ENCODE data around the gene OR51B4. TPM values are rescaled to one million over a fixed set of nuclear protein-coding genes. Genes with fewer than 3 reads are reported as not detected.
"Not testable (repeated sequence)": the region's sequence is repeated elsewhere in the genome, so short reads cannot be mapped to it uniquely, and the experiment has no call there.

Gene OR51B4
- total and polyA plus RNA-seq, 2 donors, result not detected

DNA sequence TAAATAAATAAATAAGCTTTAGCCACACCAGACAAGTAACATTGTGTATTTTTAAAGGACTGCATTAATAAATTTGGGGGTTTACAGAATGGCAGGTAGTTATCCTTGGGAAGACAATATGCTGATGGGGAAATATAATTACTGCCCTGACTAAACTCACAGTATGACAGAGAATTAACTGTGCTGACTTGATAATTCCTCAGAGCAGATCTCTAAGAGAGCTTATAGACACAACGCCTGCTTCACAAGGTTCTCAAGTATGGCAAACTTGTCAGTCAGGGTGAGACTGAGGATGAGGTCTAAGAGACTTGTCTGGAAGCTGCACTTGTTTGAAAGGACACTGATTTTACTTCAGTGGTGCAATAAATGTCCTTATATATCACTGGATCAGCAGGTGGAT, 3.3 kb downstream of the OR51B4 start:
- 93% methylated on average over 1 of the region's 1 CpG for WGBS
- DNase-seq (ENCODE audit: low read depth in 6 of 9, low spot score in 9 of 9), result no peak
- no peaks in the 10 kb centered on the region for H3K36me3 ChIP-seq (ENCODE audit: control insufficient read depth in 2 of 2, insufficient read depth in 2 of 2, low read length in 1 of 2)
- no peak overlapping the region for H3K27ac ChIP-seq (ENCODE audit: low read depth in 1 of 2, low read length in 1 of 2)
- no peaks in the 10 kb centered on the region for H3K4me1 ChIP-seq (ENCODE audit: control insufficient read depth in 2 of 2, insufficient read depth in 2 of 2, low read length in 2 of 2)
- H3K9me3 ChIP-seq (ENCODE audit: control insufficient read depth in 2 of 2, insufficient read depth in 1 of 2, low read length in 1 of 2), result no peaks in the 10 kb centered on the region
- H3K4me3 ChIP-seq (ENCODE audit: low read length in 2 of 2), result no peak overlapping the region
- H3K27me3 ChIP-seq (ENCODE audit: control insufficient read depth in 2 of 2, insufficient read depth in 1 of 2, low read length in 1 of 2), result no peaks in the 10 kb centered on the region

DNA sequence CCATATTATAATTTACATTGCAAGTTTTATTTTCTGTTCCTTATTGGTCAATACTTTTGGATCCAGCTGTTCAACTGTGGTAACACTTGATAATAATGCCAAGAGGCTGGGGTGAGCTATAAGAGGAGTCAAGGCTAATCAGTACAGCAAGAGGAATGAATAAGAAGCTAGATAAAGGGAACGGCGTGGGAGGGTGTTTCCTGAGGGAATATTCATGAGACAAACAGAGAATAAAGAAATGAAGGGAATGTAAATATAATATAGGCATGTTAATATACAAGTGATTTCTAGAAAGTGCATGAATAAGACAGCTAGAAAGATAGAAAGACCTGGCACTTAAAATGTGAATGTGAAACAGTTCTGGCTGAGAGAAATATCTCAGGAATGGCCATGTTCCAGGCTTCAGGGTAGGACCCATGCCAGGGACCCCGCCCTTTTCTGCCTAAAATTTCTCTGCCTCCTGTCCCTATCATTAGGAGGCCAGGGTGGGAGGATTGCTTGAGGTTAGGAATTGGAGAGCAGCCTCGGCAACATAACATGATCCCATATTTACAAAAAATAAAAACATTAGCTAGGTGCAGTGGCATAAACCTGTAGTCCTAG, 3.9 kb downstream of the OR51B4 start:
- Histone ChIP-seq H3K27me3 (ENCODE audit: control insufficient read depth in 2 of 2, insufficient read depth in 1 of 2, low read length in 1 of 2) (no peaks in the 10 kb centered on the region), H3K27ac (ENCODE audit: low read depth in 1 of 2, low read length in 1 of 2) (no peak overlapping the region), H3K9me3 (ENCODE audit: control insufficient read depth in 2 of 2, insufficient read depth in 1 of 2, low read length in 1 of 2) (no peaks in the 10 kb centered on the region), H3K36me3 (ENCODE audit: control insufficient read depth in 2 of 2, insufficient read depth in 2 of 2, low read length in 1 of 2) (no peaks in the 10 kb centered on the region), H3K4me3 (ENCODE audit: low read length in 2 of 2) (no peak overlapping the region), H3K4me1 (ENCODE audit: control insufficient read depth in 2 of 2, insufficient read depth in 2 of 2, low read length in 2 of 2) (no peaks in the 10 kb centered on the region)
- WGBS, result 91% methylated on average over 4 of the region's 4 CpGs
- DNase-seq (ENCODE audit: low read depth in 6 of 9, low spot score in 9 of 9), result no peak

DNA sequence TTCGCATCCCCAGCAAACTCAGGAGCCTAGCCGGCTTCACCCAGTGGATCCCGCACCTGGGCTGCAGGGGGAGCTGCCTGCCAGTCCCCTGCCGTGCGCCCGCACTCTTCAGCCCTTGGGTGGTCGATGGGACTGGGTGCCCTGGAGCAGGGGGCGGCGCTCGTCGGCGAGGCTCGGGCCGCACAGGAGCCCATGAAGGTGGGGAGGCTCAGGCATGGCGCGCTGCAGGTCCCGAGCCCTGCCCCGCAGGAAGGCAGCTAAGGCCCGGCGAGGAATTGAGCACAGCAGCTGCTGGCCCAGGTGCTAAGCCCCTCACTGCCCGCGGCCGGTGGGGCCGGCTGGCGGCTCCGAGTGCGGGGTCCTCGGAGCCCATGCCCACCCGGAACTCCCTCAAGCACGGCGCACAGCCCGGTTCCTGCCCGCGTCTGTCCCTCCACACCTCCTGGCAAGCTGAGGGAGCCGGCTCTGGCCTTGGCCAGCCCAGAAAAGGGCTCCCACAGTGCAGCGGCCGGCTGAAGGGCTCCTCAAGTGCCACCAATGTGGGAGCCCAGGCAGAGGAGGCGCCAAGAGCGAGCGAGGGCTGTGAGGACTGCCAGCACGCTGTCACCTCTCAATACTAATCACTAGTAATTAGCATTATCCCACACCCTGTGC, 7.3 kb downstream of the OR51B4 start:
- H3K9me3 ChIP-seq (ENCODE audit: control insufficient read depth in 2 of 2, insufficient read depth in 1 of 2, low read length in 1 of 2); H3K27ac ChIP-seq (ENCODE audit: low read depth in 1 of 2, low read length in 1 of 2); H3K27me3 ChIP-seq (ENCODE audit: control insufficient read depth in 2 of 2, insufficient read depth in 1 of 2, low read length in 1 of 2); H3K4me1 ChIP-seq (ENCODE audit: control insufficient read depth in 2 of 2, insufficient read depth in 2 of 2, low read length in 2 of 2); DNase-seq (ENCODE audit: low read depth in 6 of 9, low spot score in 9 of 9); H3K36me3 ChIP-seq (ENCODE audit: control insufficient read depth in 2 of 2, insufficient read depth in 2 of 2, low read length in 1 of 2); H3K4me3 ChIP-seq (ENCODE audit: low read length in 2 of 2): not testable (repeated sequence)
- 97% methylated on average over 41 of the region's 41 CpGs for WGBS

DNA sequence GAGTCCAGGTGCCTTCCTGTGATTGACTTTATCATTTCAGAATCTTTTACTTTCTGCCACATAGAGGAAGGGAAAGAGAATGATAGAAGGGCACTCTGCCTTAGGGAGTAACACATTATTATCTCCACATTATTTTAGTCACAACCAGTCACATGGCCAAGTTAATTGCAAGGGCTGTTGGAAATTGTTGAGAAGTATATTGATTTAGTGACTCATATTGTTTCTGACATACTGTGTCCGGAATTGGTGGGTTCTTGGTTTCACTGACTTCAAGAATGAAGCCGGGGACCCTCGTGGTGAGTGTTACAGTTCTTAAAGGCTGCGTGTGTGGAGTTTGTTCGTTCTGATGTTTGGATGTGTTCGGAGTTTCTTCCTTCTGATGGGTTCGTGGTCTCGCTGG, 8.7 kb downstream of the OR51B4 start:
- Histone ChIP-seq H3K4me3 (ENCODE audit: low read length in 2 of 2) (no peak overlapping the region), H3K9me3 (ENCODE audit: control insufficient read depth in 2 of 2, insufficient read depth in 1 of 2, low read length in 1 of 2) (no peaks in the 10 kb centered on the region), H3K4me1 (ENCODE audit: control insufficient read depth in 2 of 2, insufficient read depth in 2 of 2, low read length in 2 of 2) (no peaks in the 10 kb centered on the region), H3K27ac (ENCODE audit: low read depth in 1 of 2, low read length in 1 of 2) (no peak overlapping the region), H3K27me3 (ENCODE audit: control insufficient read depth in 2 of 2, insufficient read depth in 1 of 2, low read length in 1 of 2) (no peaks in the 10 kb centered on the region), H3K36me3 (ENCODE audit: control insufficient read depth in 2 of 2, insufficient read depth in 2 of 2, low read length in 1 of 2) (no peaks in the 10 kb centered on the region)
- WGBS, result 95% methylated on average over 8 of the region's 8 CpGs
- no peak for DNase-seq (ENCODE audit: low read depth in 6 of 9, low spot score in 9 of 9)

DNA sequence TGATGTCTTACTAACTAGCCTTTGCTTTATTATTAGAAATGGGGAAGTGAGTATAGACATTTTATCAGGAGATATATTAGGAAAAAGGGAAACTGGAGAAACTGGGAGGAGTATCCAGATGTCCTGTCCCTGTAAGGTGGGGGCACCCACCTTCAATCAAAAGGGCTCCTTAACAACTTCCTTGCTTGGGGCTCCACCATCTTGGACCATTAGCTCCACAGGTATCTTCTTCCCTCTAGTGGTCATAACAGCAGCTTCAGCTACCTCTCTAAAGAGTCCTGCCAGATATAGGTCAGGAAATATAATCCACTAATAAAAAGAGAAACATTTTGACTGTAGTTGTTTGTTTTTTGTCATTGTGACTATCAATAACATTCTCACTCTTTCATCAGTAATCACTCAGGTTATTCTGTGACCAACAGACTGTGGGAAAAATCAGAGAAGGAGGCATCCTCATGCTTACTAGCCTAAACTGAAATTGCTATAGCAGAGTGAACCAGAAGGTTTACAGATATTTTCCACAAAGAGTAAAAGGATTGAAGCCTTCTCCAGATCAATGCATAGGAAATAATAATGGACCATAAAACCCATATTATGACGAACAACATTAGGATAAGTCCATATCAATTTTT, 10.4 kb downstream of the OR51B4 start:
- Histone ChIP-seq H3K4me1 (ENCODE audit: control insufficient read depth in 2 of 2, insufficient read depth in 2 of 2, low read length in 2 of 2) (no peaks in the 10 kb centered on the region), H3K27me3 (ENCODE audit: control insufficient read depth in 2 of 2, insufficient read depth in 1 of 2, low read length in 1 of 2) (no peaks in the 10 kb centered on the region), H3K36me3 (ENCODE audit: control insufficient read depth in 2 of 2, insufficient read depth in 2 of 2, low read length in 1 of 2) (no peaks in the 10 kb centered on the region), H3K9me3 (ENCODE audit: control insufficient read depth in 2 of 2, insufficient read depth in 1 of 2, low read length in 1 of 2) (no peaks in the 10 kb centered on the region), H3K4me3 (ENCODE audit: low read length in 2 of 2) (no peak overlapping the region), H3K27ac (ENCODE audit: low read depth in 1 of 2, low read length in 1 of 2) (no peak overlapping the region)
- WGBS, result 91% methylated on average over 1 of the region's 1 CpG
- DNase-seq (ENCODE audit: low read depth in 6 of 9, low spot score in 9 of 9), result peak in 1 of 9 donors; percentile 6

DNA sequence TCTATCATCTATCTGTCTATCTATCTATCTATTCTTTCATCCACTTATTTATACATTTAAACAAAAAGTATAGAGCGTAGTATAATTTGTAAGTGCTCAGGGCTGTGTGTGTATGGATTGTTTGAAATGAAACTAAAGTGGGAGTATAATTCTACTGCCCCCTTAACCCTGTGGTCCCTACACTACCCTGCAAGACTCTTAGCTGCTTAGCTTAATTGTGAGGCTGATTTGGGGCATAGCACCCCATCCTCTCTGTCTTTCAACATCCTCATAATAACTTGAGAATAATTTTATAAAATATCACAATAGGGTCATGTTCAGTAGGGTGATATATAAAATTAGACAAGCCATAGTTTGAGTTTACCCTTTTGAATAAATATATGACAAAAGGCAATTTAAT, 11.6 kb downstream of the OR51B4 start:
- Histone ChIP-seq H3K36me3 (ENCODE audit: control insufficient read depth in 2 of 2, insufficient read depth in 2 of 2, low read length in 1 of 2) (no peaks in the 10 kb centered on the region), H3K4me1 (ENCODE audit: control insufficient read depth in 2 of 2, insufficient read depth in 2 of 2, low read length in 2 of 2) (no peaks in the 10 kb centered on the region), H3K9me3 (ENCODE audit: control insufficient read depth in 2 of 2, insufficient read depth in 1 of 2, low read length in 1 of 2) (no peaks in the 10 kb centered on the region), H3K4me3 (ENCODE audit: low read length in 2 of 2) (no peak overlapping the region), H3K27ac (ENCODE audit: low read depth in 1 of 2, low read length in 1 of 2) (no peak overlapping the region), H3K27me3 (ENCODE audit: control insufficient read depth in 2 of 2, insufficient read depth in 1 of 2, low read length in 1 of 2) (no peaks in the 10 kb centered on the region)
- WGBS, result 99% methylated on average over 1 of the region's 1 CpG
- DNase-seq (ENCODE audit: low read depth in 6 of 9, low spot score in 9 of 9), result no peak

DNA sequence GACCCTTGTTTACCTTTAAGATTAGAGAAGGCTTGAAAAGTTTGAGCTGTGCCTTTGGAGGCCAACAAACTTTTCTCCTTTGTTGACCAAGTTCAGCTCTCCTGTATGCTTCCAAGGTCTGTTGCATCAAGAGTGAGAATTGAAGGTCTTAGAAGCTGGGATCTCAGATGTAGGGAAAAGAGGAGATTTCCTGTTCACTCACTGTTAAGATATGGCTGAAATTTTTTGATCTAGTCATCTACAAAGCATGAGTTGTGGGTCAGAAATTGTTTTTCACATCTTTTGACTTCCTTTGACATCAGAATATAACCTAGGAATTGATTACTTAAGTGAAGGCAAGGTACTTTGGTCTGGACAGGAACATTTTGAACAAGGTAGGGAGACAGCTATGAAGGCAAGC, 12.1 kb downstream of the OR51B4 start:
- Histone ChIP-seq H3K36me3 (ENCODE audit: control insufficient read depth in 2 of 2, insufficient read depth in 2 of 2, low read length in 1 of 2) (no peaks in the 10 kb centered on the region), H3K27me3 (ENCODE audit: control insufficient read depth in 2 of 2, insufficient read depth in 1 of 2, low read length in 1 of 2) (no peaks in the 10 kb centered on the region), H3K4me3 (ENCODE audit: low read length in 2 of 2) (no peak overlapping the region), H3K4me1 (ENCODE audit: control insufficient read depth in 2 of 2, insufficient read depth in 2 of 2, low read length in 2 of 2) (no peaks in the 10 kb centered on the region), H3K27ac (ENCODE audit: low read depth in 1 of 2, low read length in 1 of 2) (no peak overlapping the region), H3K9me3 (ENCODE audit: control insufficient read depth in 2 of 2, insufficient read depth in 1 of 2, low read length in 1 of 2) (no peaks in the 10 kb centered on the region)
- DNase-seq (ENCODE audit: low read depth in 6 of 9, low spot score in 9 of 9), result no peak

DNA sequence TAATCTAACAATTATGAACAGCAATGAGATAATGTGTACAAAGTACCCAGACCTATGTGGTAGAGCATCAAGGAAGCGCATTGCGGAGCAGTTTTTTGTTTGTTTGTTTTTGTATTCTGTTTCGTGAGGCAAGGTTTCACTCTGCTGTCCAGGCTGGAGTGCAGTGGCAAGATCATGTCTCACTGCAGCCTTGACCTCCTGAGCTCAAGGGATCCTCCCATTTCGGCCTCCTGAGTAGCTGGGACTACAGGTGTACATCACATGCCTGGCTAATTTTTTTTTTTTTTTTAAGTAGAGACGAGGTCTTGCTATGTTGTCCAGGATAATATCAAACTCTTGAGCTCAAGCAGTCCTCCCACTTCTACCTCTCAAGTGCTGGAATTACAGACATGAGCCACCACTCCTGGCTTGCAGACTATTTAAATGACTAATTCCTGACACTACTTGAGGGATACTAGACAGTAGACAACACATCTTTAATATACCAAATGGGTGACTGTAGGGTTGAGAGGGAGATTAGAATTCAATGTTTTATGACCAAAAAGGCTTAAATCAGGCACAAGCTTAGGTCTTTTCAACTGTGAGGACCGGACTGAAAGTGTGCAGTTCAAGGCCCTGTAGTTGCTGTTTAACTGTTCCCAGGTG, 12.7 kb downstream of the OR51B4 start:
- no peak for DNase-seq (ENCODE audit: low read depth in 6 of 9, low spot score in 9 of 9)
- Histone ChIP-seq H3K4me3 (ENCODE audit: low read length in 2 of 2) (no peak overlapping the region), H3K36me3 (ENCODE audit: control insufficient read depth in 2 of 2, insufficient read depth in 2 of 2, low read length in 1 of 2) (no peaks in the 10 kb centered on the region), H3K27me3 (ENCODE audit: control insufficient read depth in 2 of 2, insufficient read depth in 1 of 2, low read length in 1 of 2) (no peaks in the 10 kb centered on the region), H3K4me1 (ENCODE audit: control insufficient read depth in 2 of 2, insufficient read depth in 2 of 2, low read length in 2 of 2) (no peaks in the 10 kb centered on the region), H3K9me3 (ENCODE audit: control insufficient read depth in 2 of 2, insufficient read depth in 1 of 2, low read length in 1 of 2) (no peaks in the 10 kb centered on the region), H3K27ac (ENCODE audit: low read depth in 1 of 2, low read length in 1 of 2) (no peak overlapping the region)
- 93% methylated on average over 6 of the region's 6 CpGs for WGBS

DNA sequence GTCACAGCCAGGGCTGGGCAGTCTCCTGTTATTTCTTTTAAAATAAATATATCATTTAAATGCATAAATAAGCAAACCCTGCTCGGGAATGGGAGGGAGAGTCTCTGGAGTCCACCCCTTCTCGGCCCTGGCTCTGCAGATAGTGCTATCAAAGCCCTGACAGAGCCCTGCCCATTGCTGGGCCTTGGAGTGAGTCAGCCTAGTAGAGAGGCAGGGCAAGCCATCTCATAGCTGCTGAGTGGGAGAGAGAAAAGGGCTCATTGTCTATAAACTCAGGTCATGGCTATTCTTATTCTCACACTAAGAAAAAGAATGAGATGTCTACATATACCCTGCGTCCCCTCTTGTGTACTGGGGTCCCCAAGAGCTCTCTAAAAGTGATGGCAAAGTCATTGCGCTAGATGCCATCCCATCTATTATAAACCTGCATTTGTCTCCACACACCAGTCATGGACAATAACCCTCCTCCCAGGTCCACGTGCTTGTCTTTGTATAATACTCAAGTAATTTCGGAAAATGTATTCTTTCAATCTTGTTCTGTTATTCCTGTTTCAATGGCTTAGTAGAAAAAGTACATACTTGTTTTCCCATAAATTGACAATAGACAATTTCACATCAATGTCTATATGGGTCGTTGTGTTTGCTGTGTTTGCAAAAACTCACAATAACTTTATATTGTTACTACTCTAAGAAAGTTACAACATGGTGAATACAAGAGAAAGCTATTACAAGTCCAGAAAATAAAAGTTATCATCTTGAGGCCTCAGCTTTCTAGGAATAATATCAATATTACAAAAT, 13.4 kb downstream of the OR51B4 start:
- no peaks in the 10 kb centered on the region for H3K36me3 ChIP-seq (ENCODE audit: control insufficient read depth in 2 of 2, insufficient read depth in 2 of 2, low read length in 1 of 2)
- H3K27ac ChIP-seq (ENCODE audit: low read depth in 1 of 2, low read length in 1 of 2), result no peak overlapping the region
- DNase-seq (ENCODE audit: low read depth in 6 of 9, low spot score in 9 of 9), result no peak
- H3K4me3 ChIP-seq (ENCODE audit: low read length in 2 of 2), result no peak overlapping the region
- no peaks in the 10 kb centered on the region for H3K27me3 ChIP-seq (ENCODE audit: control insufficient read depth in 2 of 2, insufficient read depth in 1 of 2, low read length in 1 of 2)
- H3K9me3 ChIP-seq (ENCODE audit: control insufficient read depth in 2 of 2, insufficient read depth in 1 of 2, low read length in 1 of 2), result no peaks in the 10 kb centered on the region
- 92% methylated on average over 7 of the region's 7 CpGs for WGBS
- no peaks in the 10 kb centered on the region for H3K4me1 ChIP-seq (ENCODE audit: control insufficient read depth in 2 of 2, insufficient read depth in 2 of 2, low read length in 2 of 2)

Data from thymus (tissue), 11 donors.